GM12891 (cell line): Measurements from ENCODE around the gene KCNK2.
"Not testable (repeated sequence)": the region's sequence is repeated elsewhere in the genome, so short reads cannot be mapped to it uniquely, and the experiment has no call there.

Experiments used
- PAX5 ChIP-seq: IDR thresholded peaks from 2 replicates; pipeline ENCODE4 v1.6.1; 2011; ENCODE audit warnings: low read length, moderate library complexity, mild to moderate bottlenecking; ENCODE audit not compliant: insufficient read depth, severe bottlenecking
- POLR2A ChIP-seq: IDR thresholded peaks from 2 replicates; pipeline ENCODE4 v1.6.1; 2011; ENCODE audit warnings: low read depth, low read length, control low read depth
- POLR2AphosphoS5 ChIP-seq: IDR thresholded peaks from 2 replicates; pipeline ENCODE4 v1.6.1; 2011; ENCODE audit warnings: low read depth, low read length, control low read depth
- TAF1 ChIP-seq: IDR thresholded peaks from 2 replicates; pipeline ENCODE4 v1.6.1; 2011; ENCODE audit warnings: low read depth, low read length, control low read depth

GRCh38 chr1:215163144-215163543, 80.6 kb downstream of the KCNK2 start:
- TF ChIP-seq POLR2A, POLR2AphosphoS5, PAX5, TAF1: not testable (repeated sequence)
